GM12891 (cell line): ENCODE data around the gene PAQR5.

ENCODE experiments used
- DNase-seq: peaks from one replicate; pipeline ENCODE4 v3.0.0; 2011; ENCODE audit warnings: low spot score; ENCODE audit not compliant: insufficient read length
- FAIRE-seq: peaks from 2 replicates; lab custom pipeline; 2011; peaks lifted over from hg19 to GRCh38; lab: Jason Lieb, UNC
- PAX5 ChIP-seq: IDR thresholded peaks from 2 replicates; pipeline ENCODE4 v1.6.1; 2011; ENCODE audit warnings: low read length, moderate library complexity, mild to moderate bottlenecking; ENCODE audit not compliant: insufficient read depth, severe bottlenecking
- POLR2A ChIP-seq: IDR thresholded peaks from 2 replicates; pipeline ENCODE4 v1.6.1; 2011; ENCODE audit warnings: low read depth, low read length, control low read depth
- POLR2AphosphoS5 ChIP-seq: IDR thresholded peaks from 2 replicates; pipeline ENCODE4 v1.6.1; 2011; ENCODE audit warnings: low read depth, low read length, control low read depth
- POU2F2 ChIP-seq: IDR thresholded peaks from 2 replicates; pipeline ENCODE4 v1.6.1; 2011; ENCODE audit warnings: low read depth, mild to moderate bottlenecking, control low read depth, low read length, moderate library complexity
- SPI1 ChIP-seq: IDR thresholded peaks from 2 replicates; pipeline ENCODE4 v1.6.1; 2011; ENCODE audit warnings: low read depth, low read length, control low read depth
- TAF1 ChIP-seq: IDR thresholded peaks from 2 replicates; pipeline ENCODE4 v1.6.1; 2011; ENCODE audit warnings: low read depth, low read length, control low read depth

PAQR5 gene

DNA sequence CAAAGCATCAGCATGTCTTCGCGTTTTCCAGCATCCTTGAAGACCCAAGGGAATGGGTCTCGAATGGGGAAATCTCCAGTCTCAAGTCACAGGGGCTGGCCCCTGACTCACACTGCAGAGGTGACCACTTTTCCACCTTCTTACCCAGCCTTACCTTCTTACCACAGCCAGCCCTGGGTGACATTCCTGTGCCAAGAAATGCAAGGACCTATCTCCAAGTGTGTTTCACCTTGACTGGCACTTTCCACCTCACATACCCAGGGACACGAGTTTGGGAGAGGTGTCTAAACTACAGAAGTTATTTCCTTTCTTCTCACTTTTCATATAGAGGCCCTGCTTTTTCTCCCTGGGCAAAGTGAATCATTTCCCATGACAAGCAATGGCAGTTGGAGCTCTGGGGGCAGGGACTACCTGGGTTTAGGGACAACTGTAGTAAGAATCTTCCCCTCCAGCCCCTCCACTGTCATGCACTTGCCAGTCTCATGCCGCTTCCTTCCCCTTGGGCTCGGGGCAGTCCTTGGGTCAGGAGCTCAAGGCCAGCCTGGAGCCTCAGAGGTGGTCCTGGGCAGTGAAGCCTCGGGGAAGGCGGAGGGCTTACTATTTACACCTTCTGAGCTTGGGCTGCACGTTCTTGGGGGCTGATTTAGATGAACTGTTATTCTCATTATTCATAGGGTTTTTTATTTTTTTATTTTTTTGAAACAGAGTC, 16.8 kb downstream of the PAQR5 start:
- FAIRE-seq (no peak), DNase-seq (no peak)
- TF ChIP-seq SPI1: no peak
- no peak for TF ChIP-seq TAF1
- no peak for TF ChIP-seq POU2F2
- TF ChIP-seq PAX5: no peak
- no peak for TF ChIP-seq POLR2A
- TF ChIP-seq POLR2AphosphoS5: no peak

DNA sequence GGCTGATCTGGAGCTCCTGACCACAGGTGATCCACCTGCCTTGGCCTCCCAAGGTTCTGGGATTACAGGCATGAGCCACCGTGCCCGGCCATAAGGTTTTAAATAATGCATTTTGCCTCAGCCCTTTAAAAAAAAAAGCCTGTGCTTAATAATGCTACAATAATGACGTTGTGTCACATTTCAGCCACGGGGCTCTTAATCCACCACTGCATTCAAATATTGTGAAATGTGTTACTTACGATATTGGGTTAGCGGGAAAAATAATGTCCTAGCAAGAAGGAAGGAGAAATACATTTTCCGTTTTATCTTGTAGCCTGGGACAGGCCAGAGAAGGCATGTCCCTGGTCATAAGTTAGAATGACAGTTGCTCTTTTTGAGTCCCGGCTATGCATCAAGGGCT, 17.6 kb downstream of the PAQR5 start:
- FAIRE-seq (no peak), DNase-seq (no peak)
- no peak for TF ChIP-seq TAF1
- TF ChIP-seq POU2F2: no peak
- TF ChIP-seq PAX5: no peak

DNA sequence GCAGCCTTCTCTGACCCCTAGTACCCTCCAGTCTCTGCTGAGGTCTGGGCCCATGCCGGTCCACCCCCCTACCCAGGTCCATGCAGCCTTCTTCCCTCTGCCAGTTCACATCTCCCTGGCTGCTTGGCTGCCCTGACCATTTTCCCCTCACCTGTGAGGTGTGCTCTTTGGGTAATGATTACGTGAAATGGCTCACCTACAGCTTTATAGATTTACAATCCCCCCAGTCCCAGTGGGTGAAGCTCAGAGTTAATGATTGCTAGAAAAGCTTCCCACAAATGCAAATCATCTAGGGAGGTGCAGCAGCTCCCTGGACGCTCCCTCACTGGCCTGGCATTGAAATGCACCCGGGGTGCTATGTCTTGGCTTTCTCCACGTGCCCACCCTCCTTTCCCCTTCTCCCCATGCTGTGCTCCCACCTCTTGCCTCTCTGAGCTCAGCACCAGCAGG, 18.7 kb downstream of the PAQR5 start:
- FAIRE-seq (no peak), DNase-seq (no peak)
- TF ChIP-seq POU2F2 (no peak), POLR2A (no peak), POLR2AphosphoS5 (no peak), TAF1 (no peak), PAX5 (no peak), SPI1 (no peak)

DNA sequence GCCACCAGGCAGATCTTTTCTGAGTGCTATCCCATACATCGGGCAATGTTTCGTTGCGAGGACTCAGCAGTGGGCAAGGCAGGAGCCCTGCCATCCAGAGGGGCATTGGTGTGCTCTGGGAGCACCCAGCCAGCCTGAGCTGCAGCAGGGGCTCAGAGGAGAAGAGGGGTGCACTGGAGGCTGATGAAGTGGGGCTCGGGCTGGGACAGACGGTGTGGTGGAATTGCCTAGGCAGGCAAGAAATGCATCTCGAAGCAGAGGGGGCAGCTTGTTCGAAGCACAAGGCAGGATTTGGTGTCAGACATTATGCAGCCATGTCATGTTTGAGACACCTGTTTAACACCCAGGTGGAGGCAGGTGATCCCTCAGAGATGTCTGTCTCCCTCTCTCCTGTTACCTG, 19.3 kb downstream of the PAQR5 start:
- TF ChIP-seq POLR2A (no peak), POLR2AphosphoS5 (no peak), PAX5 (no peak), SPI1 (no peak), POU2F2 (no peak), TAF1 (no peak)
- no peak for FAIRE-seq
- DNase-seq: no peak

DNA sequence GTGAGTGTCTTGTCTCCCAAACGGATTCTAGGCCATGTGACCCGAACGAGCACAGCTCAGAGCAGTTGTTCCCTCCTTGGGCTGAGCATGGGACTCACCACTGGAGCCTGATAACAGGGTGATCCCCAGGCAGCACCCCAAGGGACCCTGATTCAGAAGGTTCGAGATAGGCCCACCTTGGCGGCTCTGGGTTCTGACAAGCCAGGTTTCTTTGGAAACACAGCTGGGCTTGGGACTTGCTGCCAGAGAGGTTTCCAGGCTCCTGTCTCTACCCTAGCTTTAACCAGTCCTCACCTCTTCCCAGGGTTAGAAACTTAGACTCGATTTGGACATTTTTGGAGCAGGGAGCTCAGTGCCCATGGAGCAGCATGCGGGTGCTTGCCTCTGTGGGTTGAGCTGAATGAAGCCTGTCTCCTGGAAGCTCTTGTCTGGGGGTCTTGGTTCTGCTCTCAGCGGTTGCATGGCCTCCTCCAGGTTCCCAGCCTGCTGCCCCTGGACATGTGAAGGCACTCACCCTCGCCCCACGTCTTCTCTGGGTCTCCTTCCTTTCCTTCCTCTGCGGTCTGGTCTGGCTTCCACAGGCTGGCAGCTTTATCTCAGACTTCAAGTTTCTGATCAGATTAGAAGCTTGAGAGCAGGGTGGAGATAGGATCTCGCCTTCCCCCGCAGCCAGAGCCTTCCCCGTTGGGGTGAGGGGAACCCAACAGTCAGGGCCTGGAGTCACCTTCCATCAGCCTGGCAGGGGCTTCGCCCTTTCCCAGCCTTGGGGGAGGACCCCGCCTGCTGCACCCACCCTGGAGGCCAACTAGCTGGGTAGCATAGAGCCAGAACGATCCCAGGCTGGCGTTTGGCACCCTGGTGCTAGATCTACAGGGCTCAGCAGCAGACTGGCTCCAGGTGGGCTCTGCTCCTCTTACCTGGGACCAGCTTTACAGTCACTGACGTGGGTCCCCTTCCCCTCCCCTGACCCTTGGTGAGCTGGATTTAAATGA, 21.0 kb downstream of the PAQR5 start:
- DNase-seq (no peak), FAIRE-seq (no peak)
- no peak for TF ChIP-seq TAF1
- no peak for TF ChIP-seq POLR2A
- TF ChIP-seq POLR2AphosphoS5: no peak
- no peak for TF ChIP-seq POU2F2
- TF ChIP-seq SPI1: no peak
- TF ChIP-seq PAX5: no peak

DNA sequence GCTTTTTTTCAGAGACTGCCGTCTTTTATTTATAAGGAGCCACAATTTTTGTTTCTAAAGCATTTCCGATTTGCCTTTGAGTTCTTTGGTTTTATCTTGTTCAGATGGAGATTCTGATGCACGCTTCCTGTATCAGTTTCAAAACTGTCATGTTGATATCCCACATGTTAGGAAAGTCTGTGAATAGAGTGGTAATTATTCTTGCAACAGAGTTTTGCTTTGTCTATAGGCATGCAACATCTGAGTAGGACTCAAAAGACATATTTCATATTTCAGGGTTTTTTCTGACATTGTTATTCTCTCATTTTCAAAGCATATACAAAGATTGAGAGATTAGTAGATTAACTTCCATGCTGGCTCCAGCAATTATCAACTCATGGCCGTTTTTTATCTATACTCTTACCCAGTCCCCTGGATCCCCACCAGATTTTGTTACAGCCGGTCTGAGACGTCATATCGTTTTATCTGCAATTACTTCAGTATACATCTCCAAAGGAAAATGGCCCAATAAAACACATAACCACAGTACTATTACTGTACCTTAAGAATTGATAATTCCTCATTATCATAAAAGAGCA, 22.4 kb downstream of the PAQR5 start:
- FAIRE-seq: no peak
- no peak for DNase-seq
- TF ChIP-seq PAX5 (no peak), POLR2AphosphoS5 (no peak), SPI1 (no peak), POU2F2 (no peak), POLR2A (no peak), TAF1 (no peak)

DNA sequence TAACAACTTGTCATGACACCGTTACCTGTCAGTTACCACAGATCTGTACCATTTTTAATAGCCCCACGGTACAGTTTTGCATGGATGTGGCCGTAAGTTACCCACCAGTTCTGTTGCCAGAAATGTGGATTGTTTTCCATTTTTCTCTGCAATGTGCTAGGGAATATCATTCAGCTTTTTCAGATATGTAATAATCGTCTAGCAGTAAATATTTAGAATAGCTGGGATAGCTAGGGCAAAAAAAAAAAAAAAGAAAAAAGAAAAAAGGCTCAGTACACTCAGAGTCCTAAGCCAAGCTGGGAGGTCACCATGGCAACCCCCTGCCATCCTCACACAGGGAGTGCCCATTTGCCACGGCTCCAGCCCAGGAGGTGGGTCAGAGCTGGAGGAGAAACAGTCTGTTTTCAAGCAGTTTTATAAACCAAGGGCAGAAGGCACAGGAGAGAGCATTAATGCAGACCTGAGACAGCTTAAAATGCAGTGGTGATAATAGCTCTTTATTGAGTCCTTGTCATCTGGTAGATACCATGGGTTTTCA, 25.2 kb downstream of the PAQR5 start:
- DNase-seq (no peak), FAIRE-seq (no peak)
- no peak for TF ChIP-seq TAF1
- no peak for TF ChIP-seq POLR2A
- TF ChIP-seq SPI1: no peak
- TF ChIP-seq PAX5: no peak
- TF ChIP-seq POU2F2: no peak

DNA sequence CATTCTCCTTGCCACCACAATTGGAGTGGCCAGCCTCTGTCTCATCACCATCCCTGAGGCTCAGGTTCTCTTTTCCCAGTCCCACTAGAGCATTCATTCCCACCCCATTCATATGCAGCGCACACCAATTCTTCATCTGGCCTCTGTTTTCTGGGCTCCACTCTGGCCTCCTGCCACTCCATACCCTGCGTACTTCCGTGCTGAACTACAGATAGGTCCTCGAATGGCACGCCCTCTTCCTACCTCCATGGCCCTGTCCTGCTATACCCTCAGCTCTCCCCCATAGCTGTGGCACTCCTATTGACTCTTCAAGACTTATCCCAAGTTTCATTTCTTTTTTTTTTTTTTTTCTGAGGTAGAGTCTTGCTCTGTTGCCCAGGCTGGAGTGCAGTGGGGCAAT, 25.9 kb downstream of the PAQR5 start:
- no peak for DNase-seq
- FAIRE-seq: no peak
- TF ChIP-seq TAF1 (no peak), POLR2A (no peak), PAX5 (no peak), POU2F2 (no peak), POLR2AphosphoS5 (no peak), SPI1 (no peak)

DNA sequence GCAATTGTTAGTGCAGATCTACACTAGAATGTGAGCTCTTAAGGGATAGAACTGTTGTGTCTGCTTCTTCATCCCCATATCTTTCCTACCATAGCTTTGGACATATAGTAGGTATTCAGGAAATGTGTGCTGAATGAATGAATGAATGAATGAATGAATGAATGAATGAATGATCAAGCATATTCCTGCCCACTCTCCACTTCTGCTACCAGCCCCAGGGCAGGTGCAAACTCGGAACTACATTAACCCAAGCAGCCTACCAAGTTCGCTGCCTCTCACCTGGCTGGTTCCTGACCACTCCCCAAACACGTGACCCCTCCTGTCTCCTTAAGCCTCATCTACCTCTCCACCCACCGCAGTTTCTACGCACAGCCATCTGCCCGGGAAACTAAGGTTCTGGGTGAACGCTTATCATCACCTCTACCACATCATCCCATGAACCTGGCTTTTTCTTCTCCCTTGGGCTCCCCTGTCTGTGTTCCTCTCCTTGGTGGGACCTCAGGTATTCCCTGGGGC, 26.8 kb downstream of the PAQR5 start:
- FAIRE-seq (no peak), DNase-seq (no peak)
- TF ChIP-seq POLR2AphosphoS5 (no peak), PAX5 (no peak), SPI1 (no peak), POU2F2 (no peak), POLR2A (no peak), TAF1 (no peak)
